KMS-11 (cell line): Measurements from ENCODE around the gene ABI3BP.

ENCODE experiments used
- H2AFZ ChIP-seq: fragments of 200-600 bp; sonication (generic); 2 replicates; pipeline ENCODE4 v1.6.1; 2016; ENCODE audit warnings: antibody characterized with exemption, mixed run types, low read depth
- H3K27ac ChIP-seq: fragments of 200-600 bp; sonication (generic); 2 replicates; pipeline ENCODE4 v1.6.1; 2016; ENCODE audit warnings: mild to moderate bottlenecking, mixed run types
- H3K27me3 ChIP-seq: fragments of 200-600 bp; sonication (generic); 2 replicates; pipeline ENCODE4 v1.6.1; 2017; ENCODE audit warnings: mild to moderate bottlenecking, low read depth, mixed run types, moderate library complexity; ENCODE audit not compliant: insufficient read depth
- H3K36me3 ChIP-seq: fragments of 200-600 bp; sonication (generic); 2 replicates; pipeline ENCODE4 v1.6.1; 2017; ENCODE audit warnings: mild to moderate bottlenecking, mixed run types; ENCODE audit not compliant: insufficient read depth
- H3K4me1 ChIP-seq: fragments of 200-600 bp; sonication (generic); 2 replicates; pipeline ENCODE4 v1.6.1; 2016; ENCODE audit warnings: mild to moderate bottlenecking, low read depth, mixed run types; ENCODE audit not compliant: poor library complexity, severe bottlenecking
- H3K4me2 ChIP-seq: fragments of 200-600 bp; sonication (generic); 2 replicates; pipeline ENCODE4 v1.7.0; 2016; ENCODE audit warnings: mild to moderate bottlenecking, mixed run types
- H3K4me3 ChIP-seq: fragments of 200-600 bp; sonication (generic); IDR thresholded peaks from 2 replicates; pipeline ENCODE4 v1.6.1; 2017; ENCODE audit warnings: low read depth, low read length, mixed read lengths; ENCODE audit not compliant: insufficient read depth
- H3K79me2 ChIP-seq: fragments of 200-600 bp; sonication (generic); 2 replicates; pipeline ENCODE4 v1.6.1; 2016; ENCODE audit warnings: low read depth, mixed run types; ENCODE audit not compliant: insufficient read depth
- H3K9ac ChIP-seq: fragments of 200-600 bp; sonication (generic); 2 replicates; pipeline ENCODE4 v1.6.1; 2016; ENCODE audit warnings: mild to moderate bottlenecking, mixed run types
- H4K20me1 ChIP-seq: fragments of 200-600 bp; sonication (generic); 2 replicates; pipeline ENCODE4 v1.6.1; 2016; ENCODE audit warnings: mild to moderate bottlenecking, mixed run types; ENCODE audit not compliant: insufficient read depth
- TF ChIP-seq, protein P1 (sequence below): fragments of 200-600 bp; sonication (generic); conservative IDR thresholded peaks from 2 replicates; pipeline ENCODE4 v1.6.1; 2017; ENCODE audit warnings: low read depth, mild to moderate bottlenecking, antibody characterized with exemption, low read length, moderate library complexity, mixed read lengths

Gene ABI3BP

DNA sequence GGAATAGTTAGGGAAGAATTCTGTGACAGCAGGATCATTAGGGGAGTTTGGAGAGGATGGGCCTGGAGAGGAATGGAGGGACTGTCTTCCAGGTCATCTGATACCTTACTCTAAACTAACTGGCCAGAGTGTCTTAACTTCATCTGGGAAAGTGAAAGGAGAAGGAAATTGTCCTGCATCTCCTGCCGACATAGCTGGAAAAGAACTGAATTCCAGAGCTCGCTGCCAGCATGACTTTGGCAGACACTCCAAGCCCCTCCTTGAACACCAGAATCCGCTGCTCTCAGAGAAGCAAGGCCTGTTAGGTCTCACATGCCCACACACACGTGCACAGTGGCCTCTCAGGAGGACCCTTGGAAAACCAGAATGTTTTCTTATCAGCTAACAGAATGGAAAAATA is 10.5 kb downstream of the ABI3BP start:
- Histone ChIP-seq H2AFZ (no peak overlapping the region), H3K4me3 (no peak overlapping the region), H4K20me1 (no peaks in the 10 kb centered on the region), H3K9ac (no peak overlapping the region), H3K4me1 (no peaks in the 10 kb centered on the region), H3K79me2 (no peaks in the 10 kb centered on the region), H3K27ac (no peak overlapping the region), H3K27me3 (no peaks in the 10 kb centered on the region), H3K36me3 (no peaks in the 10 kb centered on the region), H3K4me2 (no peak overlapping the region)
- TF ChIP-seq, protein P1, sequence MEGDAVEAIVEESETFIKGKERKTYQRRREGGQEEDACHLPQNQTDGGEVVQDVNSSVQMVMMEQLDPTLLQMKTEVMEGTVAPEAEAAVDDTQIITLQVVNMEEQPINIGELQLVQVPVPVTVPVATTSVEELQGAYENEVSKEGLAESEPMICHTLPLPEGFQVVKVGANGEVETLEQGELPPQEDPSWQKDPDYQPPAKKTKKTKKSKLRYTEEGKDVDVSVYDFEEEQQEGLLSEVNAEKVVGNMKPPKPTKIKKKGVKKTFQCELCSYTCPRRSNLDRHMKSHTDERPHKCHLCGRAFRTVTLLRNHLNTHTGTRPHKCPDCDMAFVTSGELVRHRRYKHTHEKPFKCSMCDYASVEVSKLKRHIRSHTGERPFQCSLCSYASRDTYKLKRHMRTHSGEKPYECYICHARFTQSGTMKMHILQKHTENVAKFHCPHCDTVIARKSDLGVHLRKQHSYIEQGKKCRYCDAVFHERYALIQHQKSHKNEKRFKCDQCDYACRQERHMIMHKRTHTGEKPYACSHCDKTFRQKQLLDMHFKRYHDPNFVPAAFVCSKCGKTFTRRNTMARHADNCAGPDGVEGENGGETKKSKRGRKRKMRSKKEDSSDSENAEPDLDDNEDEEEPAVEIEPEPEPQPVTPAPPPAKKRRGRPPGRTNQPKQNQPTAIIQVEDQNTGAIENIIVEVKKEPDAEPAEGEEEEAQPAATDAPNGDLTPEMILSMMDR, result no peak

DNA sequence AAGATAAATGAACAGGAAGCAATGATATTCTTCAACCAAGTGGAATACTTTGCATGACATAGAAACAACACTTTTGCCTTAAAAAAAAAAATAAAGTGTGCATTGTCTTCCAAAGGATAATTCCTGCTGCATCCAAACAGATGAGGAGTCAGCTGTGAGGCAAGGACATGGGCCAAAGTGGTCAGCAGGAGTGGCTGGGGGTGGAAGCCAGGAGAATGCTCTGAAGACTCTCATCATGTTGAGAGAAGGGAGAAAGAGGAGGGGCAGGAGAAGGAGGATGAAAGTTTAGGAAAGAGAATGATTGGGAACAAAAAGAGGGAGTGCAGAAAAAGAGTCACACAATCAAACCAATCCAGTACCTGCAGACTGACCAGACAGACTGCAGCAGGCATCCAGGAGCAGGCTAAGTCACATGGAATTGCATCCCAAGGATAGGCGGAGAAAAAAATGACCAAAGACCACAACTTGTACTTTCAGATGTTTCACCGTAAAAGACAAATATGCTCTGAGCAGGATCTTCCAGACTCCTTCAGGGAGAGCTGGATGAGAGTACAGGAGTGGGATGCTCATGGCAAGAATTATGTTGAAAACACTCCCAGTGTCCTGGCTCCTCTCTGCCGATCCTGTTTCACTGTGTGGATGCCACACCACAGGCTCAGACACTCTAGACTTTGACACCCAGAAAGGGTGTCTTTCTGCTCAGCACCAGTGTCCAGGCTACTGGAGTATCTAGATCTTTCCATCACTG is 11.9 kb downstream of the ABI3BP start:
- Histone ChIP-seq H3K27ac (no peak overlapping the region), H3K4me3 (no peak overlapping the region), H3K4me2 (no peak overlapping the region), H3K79me2 (no peaks in the 10 kb centered on the region), H2AFZ (no peak overlapping the region), H4K20me1 (no peaks in the 10 kb centered on the region), H3K36me3 (no peaks in the 10 kb centered on the region), H3K9ac (no peak overlapping the region), H3K27me3 (no peaks in the 10 kb centered on the region), H3K4me1 (no peaks in the 10 kb centered on the region)
- TF ChIP-seq, protein P1, result no peak

DNA sequence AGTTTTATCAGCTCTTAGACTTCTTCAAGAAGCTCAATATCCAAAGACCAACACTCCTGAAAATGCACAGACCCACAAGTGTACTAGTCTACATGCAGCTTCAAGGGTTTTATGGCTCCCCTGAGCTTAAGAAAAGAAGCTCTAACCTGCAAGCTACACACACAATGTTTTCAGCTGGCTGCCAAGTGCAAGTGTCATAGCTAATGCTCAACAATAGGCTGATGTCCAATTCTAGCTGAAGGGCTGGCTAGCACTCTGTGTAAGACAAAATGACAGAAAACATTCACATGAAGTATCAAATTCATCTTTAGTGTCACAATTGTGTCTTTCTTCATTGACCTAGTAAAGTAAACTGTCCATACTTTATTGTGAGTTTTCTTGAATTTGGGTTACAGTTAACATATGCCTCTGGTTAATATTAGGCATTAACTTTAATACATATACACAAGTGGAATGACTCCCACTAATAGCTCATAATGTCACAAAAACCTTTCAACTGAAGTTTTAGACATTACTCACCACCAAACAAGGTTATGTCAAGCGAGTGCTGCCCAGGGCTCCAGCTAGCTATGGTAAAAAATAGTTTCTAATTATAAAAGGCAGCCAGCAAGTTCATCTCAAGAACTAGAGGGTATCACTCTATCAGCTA is 15.1 kb downstream of the ABI3BP start:
- no peaks in the 10 kb centered on the region for H3K36me3 ChIP-seq

DNA sequence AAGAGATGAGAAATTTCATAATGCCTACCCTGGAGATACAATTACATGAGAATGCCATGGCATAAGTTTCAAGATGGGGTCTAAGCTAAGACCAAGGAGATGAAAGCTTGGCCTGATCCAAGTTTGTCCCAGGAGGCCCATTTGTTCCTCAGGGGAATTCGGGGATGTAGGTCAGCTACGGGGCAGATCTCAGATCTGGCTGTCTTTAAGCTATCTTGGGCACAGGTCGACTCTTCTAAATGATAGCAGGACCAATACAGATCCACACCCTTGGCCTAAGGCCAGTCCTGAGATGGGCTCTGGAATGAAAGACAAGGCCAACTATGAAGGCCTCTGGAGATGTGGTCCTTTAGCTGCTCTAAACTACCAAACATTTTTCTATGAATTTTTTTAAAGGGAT is 16.6 kb downstream of the ABI3BP start:
- no peaks in the 10 kb centered on the region for H3K36me3 ChIP-seq
- H3K4me3 ChIP-seq, result no peak overlapping the region
- H3K4me1 ChIP-seq, result no peaks in the 10 kb centered on the region
- TF ChIP-seq, protein P1, result no peak
- H4K20me1 ChIP-seq, result no peaks in the 10 kb centered on the region
- no peaks in the 10 kb centered on the region for H3K27me3 ChIP-seq
- no peak overlapping the region for H3K4me2 ChIP-seq
- H2AFZ ChIP-seq, result no peak overlapping the region
- no peaks in the 10 kb centered on the region for H3K79me2 ChIP-seq
- H3K27ac ChIP-seq, result no peak overlapping the region
- H3K9ac ChIP-seq, result no peak overlapping the region

More for the DNA sequence above, 15.1 kb downstream of the ABI3BP start:
- H3K27me3 ChIP-seq, result no peaks in the 10 kb centered on the region
- no peak overlapping the region for H2AFZ ChIP-seq
- no peak overlapping the region for H3K4me3 ChIP-seq
- H3K27ac ChIP-seq, result no peak overlapping the region
- H4K20me1 ChIP-seq, result no peaks in the 10 kb centered on the region
- no peak overlapping the region for H3K9ac ChIP-seq
- H3K4me1 ChIP-seq, result no peaks in the 10 kb centered on the region
- H3K79me2 ChIP-seq, result no peaks in the 10 kb centered on the region
- TF ChIP-seq, protein P1, result no peak
- no peak overlapping the region for H3K4me2 ChIP-seq
